ENCODE measurements around the gene ZNF428.

- no peak for TF ChIP-seq EZH2 (IDR thresholded peaks at IDR 0.05; ENCODE audit: low read length, unreplicated experiment)
- TF ChIP-seq, protein P1, sequence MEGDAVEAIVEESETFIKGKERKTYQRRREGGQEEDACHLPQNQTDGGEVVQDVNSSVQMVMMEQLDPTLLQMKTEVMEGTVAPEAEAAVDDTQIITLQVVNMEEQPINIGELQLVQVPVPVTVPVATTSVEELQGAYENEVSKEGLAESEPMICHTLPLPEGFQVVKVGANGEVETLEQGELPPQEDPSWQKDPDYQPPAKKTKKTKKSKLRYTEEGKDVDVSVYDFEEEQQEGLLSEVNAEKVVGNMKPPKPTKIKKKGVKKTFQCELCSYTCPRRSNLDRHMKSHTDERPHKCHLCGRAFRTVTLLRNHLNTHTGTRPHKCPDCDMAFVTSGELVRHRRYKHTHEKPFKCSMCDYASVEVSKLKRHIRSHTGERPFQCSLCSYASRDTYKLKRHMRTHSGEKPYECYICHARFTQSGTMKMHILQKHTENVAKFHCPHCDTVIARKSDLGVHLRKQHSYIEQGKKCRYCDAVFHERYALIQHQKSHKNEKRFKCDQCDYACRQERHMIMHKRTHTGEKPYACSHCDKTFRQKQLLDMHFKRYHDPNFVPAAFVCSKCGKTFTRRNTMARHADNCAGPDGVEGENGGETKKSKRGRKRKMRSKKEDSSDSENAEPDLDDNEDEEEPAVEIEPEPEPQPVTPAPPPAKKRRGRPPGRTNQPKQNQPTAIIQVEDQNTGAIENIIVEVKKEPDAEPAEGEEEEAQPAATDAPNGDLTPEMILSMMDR (conservative IDR thresholded peaks at IDR 0.05; ENCODE audit: low read depth, low read length) = no peak
- no peak for TF ChIP-seq EZH2phosphoT487 (IDR thresholded peaks at IDR 0.05; ENCODE audit: borderline replicate concordance, low read length)
Measured at GRCh38 chr19:43660971-43661360, 41.5 kb upstream of the ZNF428 start.
